ENCODE results near the gene NDUFB10. TPM values are rescaled to one million over a fixed set of nuclear protein-coding genes. Genes with fewer than 3 reads are reported as not detected.

NDUFB10 gene
- total and polyA plus RNA-seq, 10 of the 15 experiments (the other 5 are each of a cell fraction or from before 2014, with no cell fraction given): 52.2 to 319 (median 130) TPM

DNA sequence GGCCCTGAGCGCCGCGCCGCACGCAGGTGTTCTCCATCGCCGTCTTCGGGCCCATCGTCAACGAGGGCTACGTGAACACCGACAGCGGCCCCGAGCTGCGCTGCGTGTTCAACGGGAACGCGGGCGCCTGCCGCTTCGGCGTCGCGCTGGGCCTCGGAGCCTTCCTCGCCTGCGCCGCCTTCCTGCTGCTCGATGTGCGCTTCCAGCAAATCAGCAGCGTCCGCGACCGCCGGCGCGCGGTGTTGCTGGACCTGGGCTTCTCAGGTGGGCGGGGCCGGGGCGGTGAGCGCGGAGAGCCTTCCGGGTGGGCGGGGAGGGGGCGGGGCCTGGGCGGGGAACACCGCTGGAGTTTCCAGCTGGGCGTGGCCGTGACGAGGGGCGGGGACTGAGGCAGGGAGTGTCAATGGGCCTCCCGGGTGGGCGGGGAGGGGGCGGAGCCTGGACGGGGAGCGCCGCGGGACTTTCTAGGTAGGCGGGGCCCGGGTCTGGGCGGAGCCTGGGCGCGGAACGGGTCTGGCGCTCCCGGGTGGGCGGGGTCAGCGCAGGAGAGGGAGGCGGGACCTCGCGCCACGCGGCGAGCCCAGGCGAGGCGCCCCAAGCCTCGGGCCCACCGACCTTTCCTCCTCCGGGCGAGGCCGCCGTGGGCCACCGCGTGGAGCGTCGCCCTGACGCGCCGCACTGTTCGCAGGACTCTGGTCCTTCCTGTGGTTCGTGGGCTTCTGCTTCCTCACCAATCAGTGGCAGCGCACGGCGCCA, 32.8 kb downstream of the NDUFB10 start:
- Histone ChIP-seq H3K36me3 (ENCODE audit: control insufficient read depth in 2 of 2, insufficient read depth in 2 of 2, low read length in 1 of 2) (peaks cover 0 to 3% of the 10 kb centered on the region in 2 experiments; a peak in 2 of 4 replicates), H3K79me2 (ENCODE audit: control insufficient read depth, insufficient read depth, low read length) (no peaks in the 10 kb centered on the region), H3K9me3 (replicated peaks; ENCODE audit: control insufficient read depth, insufficient read depth, low read length) (peaks cover 1% of the 10 kb centered on the region; the same call in 1 of the 3 replicates), H3K4me2 (ENCODE audit: control insufficient read depth, insufficient read depth) (peak overlapping the region; percentile 98), H3K27ac (ENCODE audit: control insufficient read depth, insufficient read depth) (peak overlapping the region; percentile 27; the same call in 1 of the 2 replicates), H3K4me1 (ENCODE audit: control insufficient read depth, insufficient read depth, low read length) (peaks cover 26% of the 10 kb centered on the region), H3K4me3 (peak overlapping the region; percentile 65; the same call in 1 of the 2 replicates), H3K9ac (ENCODE audit: control insufficient read depth, insufficient read depth, low read length) (no peak overlapping the region), H4K20me1 (ENCODE audit: control insufficient read depth, insufficient read depth) (no peaks in the 10 kb centered on the region), H2AFZ (ENCODE audit: control insufficient read depth, low read depth, low read length) (peak overlapping the region; percentile 53), H3K27me3 (replicated peaks in 1 of 2; ENCODE audit: control insufficient read depth in 2 of 2, insufficient read depth in 2 of 2, low read length in 1 of 2) (no peaks in the 10 kb centered on the region)
- POLR2A ChIA-PET: interaction anchor here (1.0 to 3.3 kb wide), 7 partner anchors 11 to 314 kb away, joined by 3 to 18 read pairs (median 13); partner anchors contain the start of genes NOXO1, RPS2 and TBL3
- peak; percentile 87 for FAIRE-seq
- SMC1A ChIA-PET (ENCODE audit: uncharacterized antibody, unreplicated experiment): no interaction called here
- DNase-seq (ENCODE audit: low read depth, low spot score): peak; percentile 37
- RAD21 ChIA-PET (ENCODE audit: unreplicated experiment): interaction anchor here (0.9 to 1.9 kb wide), 2 partner anchors 11 to 12 kb away, joined by 4 to 12 read pairs; partner anchors contain the start of gene NOXO1
- peak; percentile 80 for ATAC-seq
- intact Hi-C loops (cut with micrococcal nuclease; ENCODE audit: unreplicated experiment): no loop called here
- 21% methylated on average over 67 of the region's 96 CpGs for WGBS (ENCODE audit: insufficient coverage, insufficient replicate concordance, low lambda C conversion rate, missing lambda C conversion rate)
- CTCF ChIA-PET: interaction anchor here (1.3 to 6.5 kb wide), 3 partner anchors 10 to 26 kb away, joined by 4 to 54 read pairs (median 5); partner anchors contain the start of genes NOXO1 and RNF151
- in situ Hi-C loops (cut with MboI): no loop called here
- no TSS peak for BruUV-seq (replicated peaks)
- no peak for TF ChIP-seq JUNB (IDR thresholded peaks at IDR 0.05)
- TF ChIP-seq POLR2AphosphoS5 (IDR thresholded peaks at IDR 0.05; ENCODE audit: low read length): peak; percentile 18; the same call in 1 of the 2 replicates
- TF ChIP-seq NFIC (IDR thresholded peaks at IDR 0.05; ENCODE audit: low read depth, low read length): no peak
- TF ChIP-seq ZNF207 (IDR thresholded peaks at IDR 0.05; ENCODE audit: borderline replicate concordance): 0 out of 2 replicates have a peak, but pooled peaks have one; percentile 54
- TF ChIP-seq ZNF687 (IDR thresholded peaks at IDR 0.05): peak; percentile 93
- TF ChIP-seq BHLHE40 (IDR thresholded peaks at IDR 0.05; ENCODE audit: borderline replicate concordance in 1 of 2, low read depth in 2 of 2, low read length in 1 of 2): peak in 1 of 2 experiments; percentile 29; a peak in 2 of 4 replicates
- peak; percentile 78 for TF ChIP-seq RELA (IDR thresholded peaks at IDR 0.05; ENCODE audit: borderline replicate concordance, partially characterized antibody)
- peak; percentile 17 for TF ChIP-seq NR2F1 (conservative IDR thresholded peaks at IDR 0.05)
- peak; percentile 37; the same call in 1 of the 2 replicates for TF ChIP-seq RFX5 (IDR thresholded peaks at IDR 0.05; ENCODE audit: low read depth, low read length)
- TF ChIP-seq SMARCA5 (IDR thresholded peaks at IDR 0.05): peak; percentile 93
- peak; percentile 35 for TF ChIP-seq KLF5 (IDR thresholded peaks at IDR 0.05; ENCODE audit: partially characterized antibody)
- TF ChIP-seq, protein P1, sequence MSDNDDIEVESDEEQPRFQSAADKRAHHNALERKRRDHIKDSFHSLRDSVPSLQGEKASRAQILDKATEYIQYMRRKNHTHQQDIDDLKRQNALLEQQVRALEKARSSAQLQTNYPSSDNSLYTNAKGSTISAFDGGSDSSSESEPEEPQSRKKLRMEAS (IDR thresholded peaks at IDR 0.05; ENCODE audit: low read depth, low read length): peak; percentile 75
- TF ChIP-seq LARP7 (IDR thresholded peaks at IDR 0.05): peak; percentile 56; the same call in 1 of the 2 replicates
- TF ChIP-seq, protein P2, sequence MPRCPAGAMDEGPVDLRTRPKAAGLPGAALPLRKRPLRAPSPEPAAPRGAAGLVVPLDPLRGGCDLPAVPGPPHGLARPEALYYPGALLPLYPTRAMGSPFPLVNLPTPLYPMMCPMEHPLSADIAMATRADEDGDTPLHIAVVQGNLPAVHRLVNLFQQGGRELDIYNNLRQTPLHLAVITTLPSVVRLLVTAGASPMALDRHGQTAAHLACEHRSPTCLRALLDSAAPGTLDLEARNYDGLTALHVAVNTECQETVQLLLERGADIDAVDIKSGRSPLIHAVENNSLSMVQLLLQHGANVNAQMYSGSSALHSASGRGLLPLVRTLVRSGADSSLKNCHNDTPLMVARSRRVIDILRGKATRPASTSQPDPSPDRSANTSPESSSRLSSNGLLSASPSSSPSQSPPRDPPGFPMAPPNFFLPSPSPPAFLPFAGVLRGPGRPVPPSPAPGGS (IDR thresholded peaks at IDR 0.05; ENCODE audit: borderline replicate concordance, insufficient read depth, low read depth, low read length, poor library complexity, severe bottlenecking): peak; percentile 10
- TF ChIP-seq BACH1 (IDR thresholded peaks at IDR 0.05; ENCODE audit: borderline replicate concordance): peak; percentile 57
- peak; percentile 11; the same call in 1 of the 2 replicates for TF ChIP-seq RB1 (IDR thresholded peaks at IDR 0.05; ENCODE audit: borderline replicate concordance)
- TF ChIP-seq POLR2A (IDR thresholded peaks at IDR 0.05; ENCODE audit: low read depth, low read length): peak; percentile 84

All from GM12878 (cell line).